HG03139 (cell line): ENCODE data around the gene KRT15.

Experiments
- ATAC-seq: cut with Tn5 transposase; IDR thresholded peaks from one replicate; pipeline ENCODE4 v1.9.1; 2021; ENCODE audit not compliant: unreplicated experiment

The KRT15 gene

DNA sequence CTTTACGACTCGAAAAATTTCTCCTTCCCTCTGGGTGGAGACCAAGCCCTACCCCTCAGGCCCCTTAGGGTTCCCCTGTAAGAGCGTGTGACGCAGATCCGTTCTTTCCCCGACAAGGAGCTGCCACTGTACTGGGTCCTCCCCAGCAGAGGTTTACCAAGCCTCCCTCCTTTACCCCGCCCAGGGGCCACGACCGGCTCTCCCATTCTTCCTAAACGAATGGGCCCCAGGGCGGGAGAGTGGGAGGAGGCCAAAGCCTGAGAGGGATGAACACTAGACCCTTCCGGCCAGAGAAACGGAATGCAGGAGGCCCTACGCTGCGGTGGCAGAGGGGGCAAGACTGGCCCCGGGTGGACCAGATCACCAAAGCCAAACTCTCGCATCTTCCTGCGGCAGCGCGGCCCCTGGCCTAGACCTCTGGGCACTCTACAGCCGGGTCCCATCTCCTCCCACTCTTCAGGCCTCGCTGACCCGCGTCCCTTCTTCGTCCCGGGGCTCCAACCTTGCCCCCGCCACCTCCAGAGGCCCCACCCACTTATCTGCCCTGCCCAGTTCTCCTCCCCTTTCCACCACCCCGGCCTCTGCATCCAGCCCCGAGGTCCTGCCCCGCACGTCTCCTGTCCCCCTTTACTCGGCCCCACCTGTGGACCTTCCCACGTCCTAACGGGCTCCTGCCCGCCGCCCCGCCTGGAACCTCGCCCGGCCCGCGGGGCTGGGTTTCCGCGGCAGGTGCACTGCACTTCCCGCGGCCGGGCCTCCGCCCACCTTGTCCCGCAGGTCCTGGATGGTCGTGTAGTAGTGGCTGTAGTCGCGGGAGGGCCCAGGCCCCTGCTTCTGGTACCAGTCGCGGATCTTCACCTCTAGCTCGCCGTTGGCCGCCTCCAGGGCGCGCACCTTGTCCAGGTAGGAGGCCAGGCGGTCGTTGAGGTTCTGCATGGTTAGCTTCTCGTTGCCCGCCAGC lies 8.7 kb upstream of the KRT15 start:
- ATAC-seq = no peak

DNA sequence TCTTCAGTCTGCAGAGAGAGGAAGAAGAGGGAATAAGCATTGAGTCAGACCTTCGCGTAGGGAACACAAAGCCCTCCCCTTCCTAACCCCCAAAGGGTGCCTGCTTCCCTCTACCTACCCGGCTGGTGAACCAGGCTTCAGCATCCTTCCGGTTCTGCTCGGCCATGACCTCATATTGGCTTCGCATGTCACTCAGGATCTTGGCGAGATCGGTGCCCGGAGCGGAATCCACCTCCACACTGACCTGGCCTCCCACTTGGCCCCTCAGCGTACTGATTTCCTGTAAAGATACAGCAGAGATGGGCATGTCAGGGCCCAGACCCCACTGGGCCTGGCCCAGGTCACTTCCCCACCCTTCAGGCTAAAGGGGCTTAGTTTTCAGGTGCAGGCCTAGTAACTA lies 5.6 kb upstream of the KRT15 start:
- no peak for ATAC-seq

DNA sequence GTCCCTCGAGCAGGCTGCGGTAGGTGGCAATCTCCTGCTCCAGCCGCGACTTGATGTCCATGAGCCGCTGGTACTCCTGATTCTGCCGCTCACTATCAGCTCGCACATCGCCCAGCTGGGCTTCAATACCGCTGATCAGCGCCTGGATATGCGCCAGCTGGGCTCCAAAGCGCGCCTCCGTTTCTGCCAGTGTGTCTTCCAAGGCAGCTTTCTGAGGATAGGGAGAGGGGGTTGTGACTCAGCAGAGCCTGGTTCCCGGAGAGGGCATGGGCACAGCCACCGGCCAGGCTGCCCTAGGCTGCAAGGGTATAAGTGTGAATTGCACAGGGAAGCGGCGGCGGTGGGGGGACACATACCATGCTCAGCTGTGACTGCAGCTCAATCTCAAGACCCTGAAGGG lies 5.1 kb upstream of the KRT15 start:
- no peak for ATAC-seq

DNA sequence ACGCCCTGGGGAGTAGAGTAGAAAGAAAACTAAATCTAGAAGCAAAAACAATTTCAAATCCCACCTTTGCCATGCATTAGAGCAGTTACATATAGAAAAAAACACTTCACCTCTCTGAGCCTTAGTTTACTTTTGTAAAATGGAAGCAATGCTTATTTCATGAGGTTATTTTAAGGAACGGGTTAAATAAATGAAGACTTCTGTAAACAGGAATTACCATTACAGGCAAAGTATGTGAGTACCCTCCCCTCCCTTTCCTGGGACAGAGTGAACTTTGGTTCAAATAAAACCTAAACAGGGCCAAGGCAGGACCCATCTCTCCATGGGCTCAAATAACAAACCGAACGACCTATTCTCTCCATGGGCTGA lies 4.5 kb upstream of the KRT15 start:
- ATAC-seq = no peak

DNA sequence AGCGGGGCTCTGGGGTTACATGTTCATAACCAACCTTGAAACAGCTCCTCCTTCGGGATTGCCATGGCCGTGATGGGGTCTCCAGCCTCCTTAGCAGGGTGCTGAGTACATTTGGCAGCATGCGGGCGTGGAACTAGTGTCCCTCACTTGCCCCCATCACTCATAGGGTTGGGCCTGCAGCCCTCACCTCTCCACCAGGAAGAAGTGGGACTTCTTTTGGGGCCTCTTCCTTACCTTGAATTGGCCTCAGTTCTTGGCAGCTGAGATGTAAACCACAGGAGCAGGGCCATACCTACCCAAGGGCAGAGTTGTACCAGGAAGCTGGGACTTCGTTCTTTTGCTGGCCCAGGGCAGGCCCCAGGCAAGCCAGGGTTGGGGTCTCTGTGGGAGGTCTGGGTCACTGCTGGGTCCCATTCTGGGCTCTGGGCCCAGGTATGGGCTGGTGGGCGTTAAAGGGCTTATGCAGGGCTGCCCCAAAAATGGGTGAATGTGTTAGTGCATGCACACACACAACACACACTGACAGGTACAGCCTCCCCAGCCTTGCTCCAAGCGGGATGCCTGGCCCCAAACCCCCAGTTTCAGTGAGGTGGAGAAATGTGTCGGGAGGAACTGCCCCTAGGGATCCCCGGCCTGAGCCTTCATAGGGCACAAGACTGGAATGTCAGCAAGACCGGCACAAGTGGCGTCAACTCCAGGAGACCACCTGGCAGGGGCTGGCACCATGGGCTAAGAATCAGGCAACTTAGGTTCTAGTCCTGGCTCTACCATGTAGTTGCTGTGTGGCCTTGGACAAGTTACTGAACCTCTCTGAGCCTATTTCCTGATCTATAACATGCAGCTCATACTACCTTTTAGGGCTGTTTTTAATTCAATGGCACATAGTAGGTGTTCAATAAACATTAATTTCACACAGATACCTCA lies 3.9 kb upstream of the KRT15 start:
- no peak for ATAC-seq

DNA sequence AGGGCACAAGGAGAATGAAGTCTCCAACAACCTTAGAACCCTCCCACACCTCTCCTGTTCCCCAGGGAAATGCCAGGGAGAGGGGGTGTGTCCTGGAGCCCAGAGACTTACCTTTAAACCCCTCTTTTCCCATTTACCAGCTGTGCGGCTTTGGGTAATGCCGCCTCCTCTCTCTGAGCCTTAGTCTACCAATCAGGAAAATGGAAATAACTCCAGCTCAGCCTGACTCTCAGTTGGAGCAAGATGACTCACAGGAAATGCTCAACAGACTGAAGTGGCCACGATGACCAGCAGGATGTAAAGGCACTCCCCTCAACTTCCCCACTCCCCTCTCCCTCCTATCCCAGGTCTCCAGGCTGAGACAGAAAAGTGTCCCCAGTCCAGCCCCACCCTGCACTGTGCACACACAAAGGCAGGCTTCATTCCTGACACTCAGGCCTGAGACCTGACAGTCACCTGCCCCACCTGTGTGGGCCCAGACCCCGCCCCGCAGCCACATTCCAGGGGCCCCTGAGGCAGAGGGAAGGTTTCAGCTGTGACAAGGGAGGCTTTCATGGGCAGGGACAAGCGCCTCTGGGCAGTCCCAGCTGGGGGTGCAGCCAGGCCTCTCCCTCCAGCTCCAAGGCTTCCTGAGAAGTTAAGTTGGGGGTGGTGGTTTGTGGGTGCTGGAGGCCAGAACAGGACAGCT lies 3.0 kb upstream of the KRT15 start:
- no peak for ATAC-seq

DNA sequence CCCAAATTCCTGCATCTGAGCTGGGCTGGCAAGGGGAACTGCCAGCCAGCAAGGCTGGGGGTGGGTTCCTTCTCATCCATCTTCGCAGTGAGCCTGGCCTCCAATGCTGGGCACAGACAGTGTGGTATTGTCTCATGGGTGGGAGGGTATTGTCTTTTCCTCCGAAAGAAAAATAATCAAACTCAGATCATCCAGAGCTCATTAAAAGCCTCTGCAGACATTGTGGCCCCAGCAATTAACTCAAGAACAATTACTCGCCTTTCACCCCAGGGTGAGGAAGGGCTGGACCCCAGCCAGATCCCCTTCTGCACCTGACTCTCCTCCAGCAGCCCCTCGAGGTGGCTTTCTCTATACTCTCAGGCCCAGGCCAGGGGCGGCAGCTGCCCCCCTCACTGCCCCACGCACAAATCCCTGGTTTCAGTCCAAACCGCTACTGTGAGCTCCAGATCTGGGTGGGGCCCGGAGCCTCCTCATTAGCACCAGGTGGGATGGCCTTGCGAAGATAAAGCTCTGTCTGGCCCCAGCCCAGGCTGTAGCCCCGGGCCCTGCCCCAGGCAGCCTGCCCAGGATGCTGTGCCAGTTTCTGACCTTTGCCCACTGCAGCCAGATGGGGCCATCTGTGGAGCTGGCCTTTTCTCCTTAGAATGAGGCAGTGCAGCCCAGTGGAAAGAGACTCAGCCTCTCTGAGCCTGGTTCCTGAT lies 2.3 kb upstream of the KRT15 start:
- no peak for ATAC-seq

DNA sequence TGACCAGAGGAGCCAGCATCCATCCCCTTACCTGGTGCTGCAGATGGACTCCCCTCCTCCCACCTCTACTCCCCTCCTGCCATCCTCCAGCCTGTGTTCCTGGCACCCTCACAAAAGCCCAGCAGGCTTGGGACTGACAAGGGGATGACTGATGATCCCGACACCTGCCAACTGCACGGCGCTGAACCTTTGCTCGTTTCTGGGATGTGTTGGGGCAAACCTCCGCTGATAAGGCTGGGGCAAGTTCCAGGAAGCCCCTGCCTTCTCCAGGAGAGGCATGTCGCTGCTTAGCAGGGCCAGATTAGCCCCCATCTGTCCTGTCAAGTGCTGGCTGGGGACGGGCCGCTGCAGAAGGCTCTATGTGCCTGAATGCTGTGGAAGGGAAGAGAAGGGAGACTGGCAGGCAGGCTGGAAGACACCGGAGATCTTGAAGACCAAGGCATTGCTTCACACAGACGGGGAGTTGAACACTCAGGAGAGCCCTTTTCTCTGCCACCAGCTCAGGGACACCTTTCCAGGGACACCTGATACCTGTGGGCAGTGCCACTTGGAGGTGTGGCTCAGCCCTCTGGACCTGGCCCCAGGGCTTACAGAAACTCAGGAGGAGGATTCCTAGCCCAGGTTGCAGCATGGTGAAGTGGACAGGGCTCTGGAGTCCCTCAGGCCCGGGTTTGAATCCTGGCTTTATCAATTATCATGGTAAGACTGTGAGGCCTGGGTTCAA lies 973 bp upstream of the KRT15 start:
- no peak for ATAC-seq

DNA sequence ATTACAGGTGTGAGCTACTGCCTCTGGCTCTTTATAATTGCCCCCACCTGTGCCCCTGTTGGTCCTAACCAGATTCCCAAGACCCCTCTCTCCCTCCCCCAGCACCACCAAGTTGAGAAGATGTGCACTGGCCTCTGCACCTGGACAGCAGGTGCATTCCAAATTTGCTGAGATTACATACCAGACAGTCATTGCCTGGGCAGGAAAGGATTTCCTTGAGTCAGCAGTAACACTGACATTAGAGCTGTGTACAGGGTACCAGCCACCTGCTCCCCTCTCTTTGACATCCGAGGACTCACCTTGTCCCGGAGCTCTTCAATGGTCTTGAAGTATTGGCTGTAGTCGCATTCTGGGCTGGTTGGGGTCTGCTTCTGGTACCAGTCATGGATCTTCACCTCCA lies 659 bp downstream of the KRT15 start:
- no peak for ATAC-seq

DNA sequence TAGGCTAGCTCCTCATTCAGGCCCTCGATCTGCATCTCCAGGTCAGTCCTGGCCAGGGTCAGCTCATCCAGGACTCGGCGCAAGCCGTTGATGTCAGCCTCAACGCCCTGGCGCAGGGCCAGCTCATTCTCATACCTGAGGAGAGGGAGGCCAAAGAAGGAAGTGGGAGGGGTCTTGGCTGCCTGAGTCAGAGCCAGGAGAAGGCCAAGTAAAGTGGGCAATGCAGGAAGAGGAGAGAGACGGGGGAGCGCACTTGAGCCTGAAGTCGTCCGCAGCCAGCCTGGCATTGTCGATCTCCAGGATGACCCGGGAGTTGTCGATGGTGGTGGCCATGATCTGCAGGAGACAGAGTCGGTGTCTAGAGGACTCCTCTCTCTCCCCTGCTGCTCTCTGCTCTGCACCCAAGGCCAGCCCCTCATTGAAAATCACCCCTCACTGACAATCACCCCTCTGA lies 1.8 kb downstream of the KRT15 start:
- ATAC-seq = no peak

DNA sequence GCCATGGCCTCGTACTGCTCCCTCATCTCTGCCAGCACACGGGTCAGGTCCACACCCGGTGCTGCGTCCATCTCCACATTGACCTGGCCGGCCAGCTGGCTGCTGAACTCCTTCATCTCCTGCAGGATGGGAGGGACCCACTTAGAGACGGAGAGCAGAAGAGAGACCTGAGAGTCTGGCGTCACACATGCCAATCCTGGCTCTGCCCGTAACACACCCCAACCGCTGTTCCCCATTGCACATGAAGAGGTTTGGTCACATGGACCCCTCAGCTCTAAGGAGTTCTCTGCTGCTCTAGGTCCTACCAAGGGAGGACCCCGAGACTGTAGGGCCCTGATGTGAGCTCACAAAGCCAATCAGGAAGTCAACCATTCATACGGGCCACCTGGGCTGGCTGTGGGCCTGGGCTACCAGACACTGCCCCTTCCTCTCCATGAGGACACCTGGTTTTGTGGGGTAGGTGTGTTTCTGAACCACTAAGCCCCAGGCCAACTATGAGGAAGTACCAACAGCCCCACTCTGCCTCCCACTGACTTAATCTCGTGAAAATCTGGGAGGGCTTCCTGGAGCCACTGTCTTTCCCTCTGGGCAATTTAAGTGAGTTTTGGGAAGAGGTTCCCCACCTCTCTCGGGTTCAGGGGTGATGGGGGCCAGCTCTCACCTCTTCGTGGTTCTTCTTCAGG lies 2.4 kb downstream of the KRT15 start:
- ATAC-seq = no peak

DNA sequence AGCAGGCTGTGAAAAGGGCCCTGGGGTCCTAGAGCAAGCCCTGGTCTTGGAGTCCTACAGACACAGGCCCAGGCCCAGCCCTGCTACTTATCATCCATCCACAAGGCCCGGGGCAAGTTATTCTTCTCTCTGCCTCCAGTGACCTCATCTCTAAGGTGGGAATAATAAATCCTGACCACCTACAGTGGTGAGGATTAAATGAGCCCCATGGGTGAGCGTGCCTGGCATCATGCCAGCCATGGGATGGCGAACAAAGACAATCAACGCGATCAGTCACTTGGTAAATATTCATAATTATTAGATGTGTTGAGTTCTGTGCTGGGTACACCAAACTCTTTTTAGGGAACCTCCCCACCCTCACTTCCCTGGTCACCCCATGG lies 5.5 kb downstream of the KRT15 start:
- ATAC-seq = no peak

DNA sequence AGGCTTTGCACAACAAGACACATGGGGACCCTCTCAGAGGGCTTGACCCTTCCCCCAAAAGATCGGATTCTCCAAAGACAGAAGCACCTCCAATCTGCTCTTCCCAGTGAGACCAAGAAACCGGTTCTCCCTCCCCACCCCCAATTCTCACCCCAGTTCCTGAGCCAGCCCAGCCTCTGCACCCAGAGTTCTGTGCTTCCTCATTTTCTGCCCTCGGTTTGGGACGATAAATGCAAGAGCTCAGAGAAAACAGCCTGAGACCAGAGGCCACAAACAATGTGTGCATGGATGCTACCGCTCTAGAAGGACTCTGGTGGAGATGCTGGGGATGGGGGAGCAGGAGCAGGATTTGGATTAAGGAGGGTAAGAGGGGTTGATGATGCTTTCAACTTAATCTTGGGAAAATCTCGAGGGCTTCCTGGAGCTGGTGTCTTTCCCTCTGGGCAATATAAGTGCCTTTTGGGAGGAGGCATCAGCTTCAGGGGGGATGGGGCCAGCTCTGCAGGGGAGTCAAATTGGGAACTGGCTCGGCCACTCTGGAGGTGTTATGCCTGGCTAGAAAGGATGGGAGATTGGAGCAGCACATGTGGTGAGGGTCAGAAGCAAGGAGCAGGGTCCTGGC lies 6.0 kb downstream of the KRT15 start:
- ATAC-seq = no peak

DNA sequence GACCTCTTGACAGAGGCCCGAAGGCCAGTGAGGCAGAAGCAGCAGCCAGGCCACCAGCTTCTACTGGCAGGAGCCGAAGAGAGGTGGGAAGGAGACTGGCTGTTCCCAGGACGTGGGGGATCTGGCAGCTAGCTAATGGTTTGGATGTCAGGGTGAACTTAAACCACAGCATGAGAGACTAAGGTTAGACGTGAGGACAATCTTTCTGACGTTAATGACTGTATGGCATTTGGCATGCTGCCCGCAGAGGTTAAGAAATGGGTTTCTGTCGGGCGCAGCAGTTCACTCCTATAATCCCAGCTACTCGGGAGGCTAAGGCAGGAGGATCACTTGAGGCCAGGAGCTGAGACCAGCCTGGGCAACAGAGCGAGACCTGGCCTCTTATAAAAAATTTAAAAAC lies 7.0 kb downstream of the KRT15 start:
- no peak for ATAC-seq

DNA sequence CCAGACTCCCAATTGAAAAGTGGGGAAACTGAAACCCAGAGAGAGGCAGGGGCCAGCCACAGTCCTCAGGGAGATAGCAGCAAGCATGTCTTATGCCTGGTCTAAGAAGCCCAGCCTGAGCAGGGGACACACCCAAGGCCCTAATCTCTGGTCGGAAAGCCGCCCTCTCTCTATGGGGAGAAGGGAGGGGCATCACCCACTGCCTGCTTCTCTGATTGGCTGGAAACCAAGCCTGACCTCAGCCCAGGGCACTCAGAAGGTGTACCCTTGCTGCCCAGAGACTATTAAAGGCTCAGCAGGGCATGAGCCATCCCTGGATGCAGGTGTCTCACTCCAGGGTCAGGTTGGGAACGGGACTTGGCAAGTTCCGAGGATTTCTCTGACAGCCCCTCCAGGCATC lies 7.6 kb downstream of the KRT15 start:
- ATAC-seq = no peak

DNA sequence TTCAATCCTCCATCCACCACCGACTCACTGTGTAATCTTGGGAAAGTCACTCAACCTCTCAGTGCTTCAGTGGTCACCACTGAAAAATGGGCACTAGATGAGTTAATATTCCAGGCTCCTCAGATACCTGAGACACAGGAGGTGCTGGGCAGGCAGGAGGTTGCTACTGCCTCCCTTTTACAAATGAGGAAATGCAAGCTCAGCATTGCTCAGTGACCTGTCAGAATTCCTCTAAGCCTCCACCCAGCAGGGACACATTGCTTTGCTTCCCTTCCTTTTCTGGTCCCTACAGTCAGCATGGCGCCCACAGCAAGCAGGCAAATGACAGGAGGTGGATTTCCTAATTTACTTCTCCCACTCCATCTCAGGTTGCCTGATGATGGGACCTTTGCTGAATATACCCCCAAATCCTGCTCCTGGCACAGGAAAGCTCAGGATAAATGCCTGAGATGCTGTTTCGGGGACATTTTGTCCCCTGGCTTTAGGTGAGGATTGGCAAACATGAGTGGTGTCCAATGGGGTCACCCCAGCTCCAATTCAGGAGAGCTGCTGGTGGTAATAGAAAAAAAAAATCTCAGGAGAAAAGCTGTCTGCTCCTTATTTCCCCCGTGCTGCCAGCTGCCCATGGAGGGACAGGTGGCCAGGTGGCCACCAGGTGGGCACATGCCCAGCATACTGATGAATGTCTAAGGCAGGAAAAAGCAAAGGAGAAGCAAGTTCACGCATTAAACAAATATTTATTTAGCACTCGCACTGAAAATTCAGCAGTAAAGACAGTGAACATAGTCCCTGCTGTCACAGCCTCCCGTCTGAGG lies 8.2 kb downstream of the KRT15 start:
- no peak for ATAC-seq

DNA sequence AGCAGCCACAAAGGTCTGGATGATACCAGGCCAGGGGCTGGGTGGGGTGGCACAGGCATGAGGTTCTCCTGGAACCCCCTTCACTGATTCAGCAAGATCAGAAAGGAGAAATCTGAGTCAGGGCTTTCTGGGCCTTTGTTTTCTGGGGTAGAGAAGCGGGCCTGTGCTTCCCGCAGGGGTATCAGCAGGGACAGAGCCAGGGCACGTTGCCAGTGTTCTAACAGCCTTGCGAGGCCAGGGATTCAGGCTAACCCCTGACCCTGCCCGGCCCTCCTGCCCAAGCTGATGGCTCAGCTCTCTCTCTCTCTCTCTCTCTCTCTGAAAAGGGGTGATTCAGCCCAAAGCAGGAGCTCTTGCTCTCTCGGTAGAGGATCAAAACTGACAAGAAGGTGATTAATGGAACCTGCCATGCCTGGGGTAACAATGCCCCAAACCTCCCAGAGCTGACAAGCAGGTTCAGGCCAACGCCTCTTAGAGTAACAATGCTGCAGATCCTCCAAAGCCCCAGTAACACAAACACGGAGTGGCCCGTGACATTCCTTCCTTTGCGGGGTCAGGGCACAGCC lies 11.3 kb downstream of the KRT15 start:
- no peak for ATAC-seq
